HG02938 (cell line): ENCODE results near the gene DOCK1.

Experiments used
- ATAC-seq: cut with Tn5 transposase; IDR thresholded peaks from one replicate; pipeline ENCODE4 v1.9.1; 2021; ENCODE audit warnings: mild to moderate bottlenecking, moderate library complexity; ENCODE audit not compliant: unreplicated experiment

The DOCK1 gene

GRCh38 chr10:127003032-127003685, 97.9 kb downstream of the DOCK1 start:
- ATAC-seq = no peak

DNA sequence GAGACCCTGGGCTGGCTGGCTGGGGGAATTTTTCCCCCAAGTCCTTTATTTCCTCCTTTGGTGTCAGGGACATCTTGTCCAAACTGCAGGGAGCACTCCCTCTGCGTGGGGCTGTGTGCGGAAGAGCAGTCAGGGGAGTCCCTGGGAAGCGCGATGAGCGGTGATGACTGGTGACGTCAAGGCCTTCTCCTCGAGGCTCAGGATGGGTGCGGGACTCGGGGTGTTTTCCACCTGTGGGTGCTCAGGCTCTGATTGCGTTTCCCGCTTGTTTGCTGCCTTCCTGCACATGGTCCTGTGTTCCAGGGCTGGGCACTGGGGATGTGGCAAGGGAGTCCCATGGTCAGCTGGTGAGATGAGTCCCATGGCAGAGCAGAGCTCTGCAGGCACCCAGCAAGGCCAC, 101.2 kb downstream of the DOCK1 start:
- no peak for ATAC-seq

- ATAC-seq = no peak
These were observed 104.1 kb downstream of the DOCK1 start for GRCh38 chr10:127009366-127009765.

DNA sequence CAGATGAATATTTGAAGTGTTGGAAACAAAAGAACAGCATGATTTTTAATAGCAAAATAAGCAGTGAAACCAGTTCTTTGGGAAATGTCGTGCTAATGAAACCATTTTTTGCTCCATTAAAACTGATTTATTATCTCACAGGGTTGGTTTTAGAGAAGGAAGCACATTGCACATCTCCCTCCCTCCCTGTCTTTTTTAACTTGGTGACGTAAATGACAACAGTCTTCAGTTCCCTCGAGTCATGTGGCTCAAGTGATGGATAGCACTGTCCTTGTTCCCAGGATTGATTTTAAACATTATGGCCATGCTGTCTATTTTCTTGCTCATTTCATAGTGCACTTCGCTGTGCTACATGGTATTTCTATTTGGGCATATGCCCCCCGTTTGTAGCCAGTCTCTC, 105.9 kb downstream of the DOCK1 start:
- ATAC-seq = no peak

GRCh38 chr10:127012071-127012768, 107.0 kb downstream of the DOCK1 start:
- ATAC-seq = no peak

- no peak for ATAC-seq
These were observed 107.5 kb downstream of the DOCK1 start for GRCh38 chr10:127012769-127013152.

GRCh38 chr10:127013211-127013656, 108.0 kb downstream of the DOCK1 start:
- ATAC-seq = no peak

DNA sequence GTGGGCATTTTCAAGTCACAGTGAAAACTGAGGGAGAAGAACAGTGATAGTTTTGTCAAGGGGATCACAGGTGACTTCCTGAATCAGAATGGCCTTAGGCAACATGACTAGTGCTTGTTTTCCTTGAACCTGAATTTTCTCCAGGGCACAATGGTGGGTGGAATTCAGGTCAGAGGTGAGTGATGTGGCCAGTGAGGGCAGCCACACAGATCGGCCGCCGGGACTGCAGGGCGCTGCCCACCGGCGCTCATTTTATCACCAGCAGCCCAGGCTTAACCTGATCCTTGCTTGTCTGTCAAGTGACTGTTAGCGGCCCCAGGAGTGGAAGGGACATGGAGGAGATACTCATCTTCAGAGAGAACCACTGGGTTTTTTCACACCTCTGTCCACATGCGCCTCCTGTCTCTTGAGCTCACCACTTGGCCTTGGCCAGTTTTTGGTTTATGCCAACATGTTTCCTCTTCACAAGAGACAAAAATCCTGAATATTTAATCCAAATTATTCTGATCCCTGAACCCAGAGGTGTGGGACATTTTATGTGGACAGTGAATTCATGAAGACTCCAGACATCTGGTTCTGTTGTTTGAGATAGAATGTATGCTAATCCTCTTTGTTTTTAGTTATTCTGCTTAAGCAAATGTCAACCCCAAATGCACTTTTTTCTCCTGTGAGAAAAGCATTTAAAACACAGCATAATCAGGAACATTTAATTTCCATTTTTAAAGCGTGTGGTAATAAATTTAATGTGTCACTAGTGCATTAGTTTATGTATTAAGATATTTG, 108.7 kb downstream of the DOCK1 start:
- ATAC-seq = no peak

GRCh38 chr10:127014671-127015070, 109.4 kb downstream of the DOCK1 start:
- ATAC-seq = no peak

DNA sequence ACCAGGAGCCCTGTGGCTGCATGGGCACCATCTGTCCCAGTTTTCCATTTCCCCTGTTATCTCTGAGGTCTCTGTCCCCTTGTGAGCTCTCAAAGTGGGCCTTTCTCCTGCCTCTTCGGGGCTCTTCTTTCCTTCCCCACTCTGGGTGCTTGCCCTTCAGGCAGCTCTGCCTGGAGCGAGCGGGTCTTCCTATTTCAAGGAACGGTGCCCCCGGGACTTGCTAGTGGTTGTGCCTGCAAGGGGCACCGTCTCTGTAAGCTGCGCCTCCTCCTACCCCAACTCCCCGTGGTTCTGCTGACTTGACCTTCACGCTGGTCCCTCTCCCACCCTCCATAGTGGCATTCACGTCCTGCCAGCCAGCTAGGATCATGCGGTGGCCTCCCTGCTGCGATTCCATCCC, 110.1 kb downstream of the DOCK1 start:
- no peak for ATAC-seq

DNA sequence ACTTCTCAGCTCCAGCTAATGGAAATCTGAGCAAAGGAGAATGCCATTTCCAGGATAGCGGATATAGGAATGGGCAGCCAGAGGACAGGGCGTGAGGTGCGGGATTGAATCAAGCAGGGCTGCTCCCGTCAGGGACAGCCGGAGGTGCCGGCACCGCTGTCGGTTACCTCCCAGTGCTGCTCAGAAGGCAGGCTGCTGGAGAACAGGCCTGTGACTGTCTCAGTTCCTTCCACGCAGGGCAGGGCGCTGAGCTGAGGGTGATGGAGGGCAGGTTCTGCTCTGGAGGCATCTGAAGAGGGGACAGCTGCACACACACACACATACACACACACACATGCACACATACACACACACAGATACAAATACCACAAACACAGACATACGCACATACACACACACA, 111.1 kb downstream of the DOCK1 start:
- no peak for ATAC-seq

DNA sequence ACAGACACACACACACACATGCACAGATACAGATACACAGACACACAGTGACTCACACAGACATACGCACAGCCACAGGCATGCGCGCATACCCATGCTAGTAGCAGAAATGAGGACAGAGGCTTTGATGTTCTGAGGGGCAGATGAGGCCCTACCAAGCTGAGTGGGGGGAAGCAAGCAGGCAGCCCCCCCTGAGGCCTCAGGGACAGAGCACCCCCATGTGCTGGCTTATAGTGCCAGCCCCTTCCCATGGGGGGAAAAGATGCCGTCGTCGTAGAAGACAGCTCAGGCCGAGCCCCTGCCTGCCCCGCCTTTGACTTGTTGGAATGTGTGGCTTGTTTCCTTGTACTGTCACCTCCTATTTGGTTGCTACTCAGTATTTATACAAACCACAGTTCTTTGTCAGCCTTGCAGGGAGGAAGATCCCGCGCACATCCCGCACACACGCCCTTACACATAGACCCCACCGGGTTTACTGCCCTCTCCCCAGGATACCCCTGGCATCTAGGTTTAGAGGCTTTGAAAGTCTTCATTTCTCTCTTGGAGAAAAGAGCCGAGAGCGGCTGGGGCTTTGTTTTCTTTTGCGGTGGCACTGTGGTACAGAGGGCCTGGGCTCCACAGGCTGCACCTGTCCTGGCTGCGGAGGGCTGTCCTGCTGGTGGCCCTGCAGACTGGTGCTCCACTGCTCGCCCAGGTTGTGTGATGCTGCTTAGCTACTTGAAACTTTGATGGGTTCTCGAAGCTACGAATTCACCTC, 112.5 kb downstream of the DOCK1 start:
- ATAC-seq = no peak

DNA sequence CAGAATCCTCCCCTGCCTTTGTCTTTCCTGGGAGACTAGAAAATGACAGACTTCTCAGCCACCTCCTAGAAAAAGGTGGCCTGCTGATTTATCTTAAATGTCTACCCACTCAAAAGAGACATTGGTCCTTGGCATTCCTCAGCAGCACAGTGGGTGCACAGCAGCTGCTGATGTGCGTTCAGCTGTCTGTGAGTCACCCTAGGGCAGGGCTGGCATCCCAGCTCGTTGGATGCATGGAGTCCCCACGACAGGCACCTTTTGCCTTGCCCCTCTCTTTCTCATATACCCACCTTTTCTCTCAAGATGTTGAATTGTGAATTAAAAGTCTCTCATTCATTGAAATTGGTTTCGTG, 113.0 kb downstream of the DOCK1 start:
- no peak for ATAC-seq

DNA sequence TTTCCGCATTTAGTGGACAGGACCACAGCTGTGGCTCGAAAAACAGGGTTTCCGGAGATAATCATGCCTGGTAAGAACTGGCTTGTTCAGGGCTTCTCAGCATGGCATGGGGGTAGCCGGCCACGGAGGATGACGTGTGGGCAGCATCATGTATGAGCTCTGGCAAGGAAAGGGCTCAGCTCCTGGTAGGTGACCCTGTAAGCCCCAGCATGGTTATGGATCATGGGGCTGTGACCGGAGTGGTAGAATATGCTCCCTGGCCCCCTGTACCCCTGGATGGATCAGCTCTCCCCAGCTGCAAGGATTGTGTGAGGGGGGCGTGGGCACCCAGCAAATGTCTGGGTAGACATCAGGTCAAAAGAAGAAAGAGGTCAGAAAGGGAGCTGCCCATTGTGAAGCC, 113.5 kb downstream of the DOCK1 start:
- ATAC-seq = no peak

GRCh38 chr10:127020260-127020659, 115.0 kb downstream of the DOCK1 start:
- no peak for ATAC-seq

- no peak for ATAC-seq
These were observed 116.6 kb downstream of the DOCK1 start for GRCh38 chr10:127021801-127022200.

DNA sequence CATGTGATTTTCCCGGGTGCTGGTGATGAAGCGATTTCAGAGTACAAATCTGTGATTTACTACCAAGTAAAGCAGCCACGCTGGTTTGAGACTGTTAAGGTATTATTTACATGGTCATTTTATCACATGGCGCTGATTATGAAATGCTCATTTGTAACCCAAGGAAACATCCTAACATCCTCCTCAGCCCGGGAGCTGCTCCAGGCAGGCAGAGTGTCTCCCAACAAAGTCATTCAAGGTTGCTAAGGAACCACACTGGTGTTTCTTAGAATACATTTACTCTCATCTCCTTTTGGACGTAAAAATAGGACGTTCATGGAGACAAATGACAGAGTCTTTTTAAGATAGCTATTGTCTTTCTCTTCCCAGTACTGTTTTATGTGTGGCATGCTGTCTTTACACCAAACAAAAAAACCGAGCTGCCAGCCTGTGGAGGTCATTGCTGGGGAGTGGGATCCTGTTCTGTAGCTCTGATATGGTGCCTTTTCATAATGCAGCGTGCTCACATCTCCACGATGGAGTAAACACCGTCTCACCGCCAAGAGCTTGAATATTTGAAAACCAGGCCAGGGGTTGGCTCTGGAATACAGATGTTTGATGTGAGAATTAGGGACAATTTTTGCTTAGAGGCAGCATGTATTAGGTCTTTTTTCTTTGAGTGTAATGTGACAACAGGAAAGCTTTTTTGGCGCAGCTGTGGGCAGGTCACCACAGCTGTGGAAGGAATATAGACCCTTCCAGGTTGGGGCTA, 119.6 kb downstream of the DOCK1 start:
- ATAC-seq = no peak

GRCh38 chr10:127027786-127028185, 122.6 kb downstream of the DOCK1 start:
- ATAC-seq = no peak

DNA sequence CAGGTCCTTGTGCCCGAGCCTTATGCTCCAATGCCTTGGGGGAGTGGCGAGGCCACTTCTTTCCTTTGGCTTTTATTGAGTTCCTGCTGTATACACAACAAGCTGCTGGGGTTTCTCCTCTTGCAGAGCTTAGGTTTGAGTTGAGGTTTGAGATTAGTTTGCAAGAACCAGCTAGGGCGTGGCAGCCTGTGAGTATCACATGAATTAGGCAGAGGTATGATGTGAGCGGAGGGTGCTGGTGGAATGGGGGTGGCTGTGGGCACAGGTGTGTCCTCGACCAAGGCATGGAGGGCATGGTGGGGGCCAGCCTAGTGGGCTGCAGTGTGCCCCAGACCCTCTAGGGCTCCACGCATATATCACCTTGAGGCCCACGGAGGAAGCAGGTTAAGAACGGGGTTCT, 123.3 kb downstream of the DOCK1 start:
- no peak for ATAC-seq

GRCh38 chr10:127029061-127029460, 123.8 kb downstream of the DOCK1 start:
- no peak for ATAC-seq
